ENCODE results near the gene FAM9C.
"Not testable (repeated sequence)": the region's sequence is repeated elsewhere in the genome, so short reads cannot be mapped to it uniquely, and the experiment has no call there.

The FAM9C gene

GRCh38 chrX:13044441-13044840, at the start of gene FAM9C:
TSS of gene FAM9C (minus strand) at chrX:13044620. CDS start at chrX:13043789, 831 bp downstream.
- DNase-seq = no peak

- DNase-seq = no peak
Observed at GRCh38 chrX:13093529-13094140, 49.2 kb upstream of the FAM9C start.

GRCh38 chrX:13092455-13092941, 48.1 kb upstream of the FAM9C start:
- no peak for DNase-seq

- DNase-seq = no peak
Observed at GRCh38 chrX:13091111-13091765, 46.8 kb upstream of the FAM9C start.

GRCh38 chrX:13090339-13091110, 46.1 kb upstream of the FAM9C start:
- no peak for DNase-seq

- DNase-seq = no peak
Observed at GRCh38 chrX:13090027-13090338, 45.6 kb upstream of the FAM9C start.

- no peak for DNase-seq
Observed at GRCh38 chrX:13088156-13088487, 43.7 kb upstream of the FAM9C start.

GRCh38 chrX:13087322-13088155, 43.1 kb upstream of the FAM9C start:
- DNase-seq = no peak

GRCh38 chrX:13086793-13087321, 42.4 kb upstream of the FAM9C start:
- DNase-seq = not testable (repeated sequence)

GRCh38 chrX:13086076-13086475, 41.7 kb upstream of the FAM9C start:
- DNase-seq = no peak

GRCh38 chrX:13085526-13085925, 41.1 kb upstream of the FAM9C start:
- no peak for DNase-seq

- DNase-seq = no peak
Observed at GRCh38 chrX:13084611-13085010, 40.2 kb upstream of the FAM9C start.

- not testable (repeated sequence) for DNase-seq
Observed at GRCh38 chrX:13083755-13084326, 39.4 kb upstream of the FAM9C start.

GRCh38 chrX:13082206-13083065, 38.0 kb upstream of the FAM9C start:
- DNase-seq = no peak

- no peak for DNase-seq
Observed at GRCh38 chrX:13081395-13082205, 37.2 kb upstream of the FAM9C start.

GRCh38 chrX:13080128-13080795, 35.8 kb upstream of the FAM9C start:
- no peak for DNase-seq

- DNase-seq = no peak
Observed at GRCh38 chrX:13078739-13079444, 34.5 kb upstream of the FAM9C start.

- no peak for DNase-seq
Observed at GRCh38 chrX:13077168-13077567, 32.7 kb upstream of the FAM9C start.

- no peak for DNase-seq
Observed at GRCh38 chrX:13076176-13076961, 31.9 kb upstream of the FAM9C start.

Data from NCI-H2029 treated with DMSO at 0.1 percent for 48 hours (cell line).